Parathyroid adenoma (tissue), 2 donors: Measurements from ENCODE around the gene ARHGAP15.

Source experiments
- H2AFZ ChIP-seq: fragments of 300-600 bp; sonication (generic); one replicate; pipeline ENCODE4 v1.7.0; 2017; ENCODE audit warnings: antibody characterized with exemption, mild to moderate bottlenecking
- H3K27ac ChIP-seq: fragments of 300-600 bp; sonication (generic); one replicate; pipeline ENCODE4 v1.7.0; 2017
- H3K27me3 ChIP-seq: fragments of 300-600 bp; sonication (generic); one replicate; pipeline ENCODE4 v1.7.0; 2017; ENCODE audit warnings: low read length; ENCODE audit not compliant: control insufficient read depth, insufficient read depth
- H3K36me3 ChIP-seq: fragments of 300-600 bp; sonication (generic); one replicate; pipeline ENCODE4 v1.7.0; 2017; ENCODE audit warnings: low read length; ENCODE audit not compliant: control insufficient read depth, insufficient read depth
- H3K4me1 ChIP-seq: fragments of 300-600 bp; sonication (generic); one replicate; pipeline ENCODE4 v1.7.0; 2017; ENCODE audit warnings: control low read depth
- H3K4me2 ChIP-seq: fragments of 300-600 bp; sonication (generic); one replicate; pipeline ENCODE4 v1.7.0; 2017; ENCODE audit warnings: low read length
- H3K4me3 ChIP-seq: fragments of 300-600 bp; sonication (generic); one replicate; pipeline ENCODE4 v1.7.0; 2017; ENCODE audit warnings: low read depth, low read length
- H3K79me2 ChIP-seq: fragments of 300-600 bp; sonication (generic); one replicate; pipeline ENCODE4 v1.7.0; 2017; ENCODE audit warnings: control low read depth
- H3K9ac ChIP-seq: fragments of 300-600 bp; sonication (generic); one replicate; pipeline ENCODE4 v1.7.0; 2017; ENCODE audit warnings: mild to moderate bottlenecking
- H3K9me3 ChIP-seq: fragments of 300-600 bp; sonication (generic); one replicate; pipeline ENCODE4 v1.7.0; 2017; ENCODE audit warnings: low read length; ENCODE audit not compliant: control insufficient read depth
- TF ChIP-seq, protein P1 (sequence below): fragments of 300-600 bp; sonication (generic); IDR thresholded peaks from one replicate; pipeline ENCODE4 v1.7.0; 2017; ENCODE audit warnings: antibody characterized with exemption, mild to moderate bottlenecking
- donor health status: primary hyperparathyroidism.

ARHGAP15 gene

DNA sequence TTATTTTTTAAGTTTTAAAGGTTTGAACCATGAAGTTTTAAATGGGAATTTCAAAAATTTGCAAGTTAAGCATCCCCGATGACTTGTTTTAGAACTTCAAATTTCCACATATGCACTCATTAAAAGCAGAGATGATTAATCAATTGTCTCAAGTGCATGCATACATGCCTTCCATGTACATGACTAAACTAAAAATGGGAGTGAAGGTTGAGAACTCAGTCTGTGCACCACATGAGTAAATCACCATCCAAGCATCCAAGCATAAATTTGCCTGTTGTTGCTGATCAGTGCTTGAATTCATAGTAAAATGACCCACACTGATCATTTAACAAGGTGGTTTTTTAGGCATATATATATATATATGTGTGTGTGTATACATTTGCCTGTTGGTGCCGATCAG is 249.8 kb downstream of the ARHGAP15 start:
- H3K9me3 ChIP-seq: no peaks in the 10 kb centered on the region
- no peaks in the 10 kb centered on the region for H3K36me3 ChIP-seq
- H2AFZ ChIP-seq: no peak overlapping the region
- no peak overlapping the region for H3K4me3 ChIP-seq
- no peaks in the 10 kb centered on the region for H3K4me1 ChIP-seq
- H3K27ac ChIP-seq: no peak overlapping the region
- H3K27me3 ChIP-seq: no peaks in the 10 kb centered on the region
- TF ChIP-seq, protein P1, sequence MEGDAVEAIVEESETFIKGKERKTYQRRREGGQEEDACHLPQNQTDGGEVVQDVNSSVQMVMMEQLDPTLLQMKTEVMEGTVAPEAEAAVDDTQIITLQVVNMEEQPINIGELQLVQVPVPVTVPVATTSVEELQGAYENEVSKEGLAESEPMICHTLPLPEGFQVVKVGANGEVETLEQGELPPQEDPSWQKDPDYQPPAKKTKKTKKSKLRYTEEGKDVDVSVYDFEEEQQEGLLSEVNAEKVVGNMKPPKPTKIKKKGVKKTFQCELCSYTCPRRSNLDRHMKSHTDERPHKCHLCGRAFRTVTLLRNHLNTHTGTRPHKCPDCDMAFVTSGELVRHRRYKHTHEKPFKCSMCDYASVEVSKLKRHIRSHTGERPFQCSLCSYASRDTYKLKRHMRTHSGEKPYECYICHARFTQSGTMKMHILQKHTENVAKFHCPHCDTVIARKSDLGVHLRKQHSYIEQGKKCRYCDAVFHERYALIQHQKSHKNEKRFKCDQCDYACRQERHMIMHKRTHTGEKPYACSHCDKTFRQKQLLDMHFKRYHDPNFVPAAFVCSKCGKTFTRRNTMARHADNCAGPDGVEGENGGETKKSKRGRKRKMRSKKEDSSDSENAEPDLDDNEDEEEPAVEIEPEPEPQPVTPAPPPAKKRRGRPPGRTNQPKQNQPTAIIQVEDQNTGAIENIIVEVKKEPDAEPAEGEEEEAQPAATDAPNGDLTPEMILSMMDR: no peak
- no peaks in the 10 kb centered on the region for H3K79me2 ChIP-seq
- no peak overlapping the region for H3K4me2 ChIP-seq
- H3K9ac ChIP-seq: no peak overlapping the region

DNA sequence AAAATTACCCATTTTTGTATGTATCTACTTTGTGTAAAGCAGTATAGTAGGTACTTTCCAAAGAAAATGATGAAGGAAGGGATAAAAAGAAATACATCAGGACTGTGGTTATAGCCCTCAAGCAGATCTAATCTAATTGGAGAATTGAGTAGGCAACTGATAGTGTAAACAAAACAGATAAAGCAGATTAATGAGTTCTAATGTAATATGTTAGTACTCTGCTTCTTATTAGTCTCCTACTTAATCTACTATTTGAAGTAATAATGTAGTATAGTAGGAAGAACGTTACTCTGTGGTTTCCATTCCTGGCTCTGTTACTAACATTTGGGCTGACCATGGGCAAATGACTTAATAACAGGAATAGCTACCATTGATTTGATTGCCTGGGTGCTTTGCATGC is 250.7 kb downstream of the ARHGAP15 start:
- Histone ChIP-seq H3K79me2 (no peaks in the 10 kb centered on the region), H3K4me3 (no peak overlapping the region), H2AFZ (no peak overlapping the region), H3K36me3 (no peaks in the 10 kb centered on the region), H3K9ac (no peak overlapping the region), H3K27me3 (no peaks in the 10 kb centered on the region), H3K27ac (no peak overlapping the region), H3K4me2 (no peak overlapping the region), H3K9me3 (no peaks in the 10 kb centered on the region), H3K4me1 (no peaks in the 10 kb centered on the region)
- TF ChIP-seq, protein P1: no peak

DNA sequence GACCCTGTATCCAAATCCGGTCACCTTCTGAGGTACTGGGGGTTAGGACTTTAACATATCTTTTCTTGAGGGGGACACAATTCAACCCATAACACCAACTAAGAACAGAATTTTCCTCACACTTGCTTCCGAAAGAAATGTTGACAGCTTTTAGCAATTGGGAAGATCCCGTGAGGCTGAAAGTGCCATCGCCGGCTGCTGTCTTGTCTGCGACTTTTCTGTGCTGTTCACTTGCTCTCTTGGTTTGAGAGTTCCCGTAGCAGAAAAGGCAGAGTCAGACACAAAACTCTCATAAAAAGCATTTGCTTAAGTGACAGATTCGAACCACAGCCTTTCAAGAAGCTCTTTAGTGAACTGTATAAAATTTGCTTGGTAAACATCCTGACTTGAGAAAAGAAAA is 253.4 kb downstream of the ARHGAP15 start:
- no peaks in the 10 kb centered on the region for H3K79me2 ChIP-seq
- no peaks in the 10 kb centered on the region for H3K9me3 ChIP-seq
- no peak overlapping the region for H3K4me3 ChIP-seq
- H3K9ac ChIP-seq: no peak overlapping the region
- H3K4me2 ChIP-seq: no peak overlapping the region
- TF ChIP-seq, protein P1: no peak
- no peaks in the 10 kb centered on the region for H3K27me3 ChIP-seq
- no peaks in the 10 kb centered on the region for H3K4me1 ChIP-seq
- H3K36me3 ChIP-seq: no peaks in the 10 kb centered on the region
- no peak overlapping the region for H2AFZ ChIP-seq
- no peak overlapping the region for H3K27ac ChIP-seq

DNA sequence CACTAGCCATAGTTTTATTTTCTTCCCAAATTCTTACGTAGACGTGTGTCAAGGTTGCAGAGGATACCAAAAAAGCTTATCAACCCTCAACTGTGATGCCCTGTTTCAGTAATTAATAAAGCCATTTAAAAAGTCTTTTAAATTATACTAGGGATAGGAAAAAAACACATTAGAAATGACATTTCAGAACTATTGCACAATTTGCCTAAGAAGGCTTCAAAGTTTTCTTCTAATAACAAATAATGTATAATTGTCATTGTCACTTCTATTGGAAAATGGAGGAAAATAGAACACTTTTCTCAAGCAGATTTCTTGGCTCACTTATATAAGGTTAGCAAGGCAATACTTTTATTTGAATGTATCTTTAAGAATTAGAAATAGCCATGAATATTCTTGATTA is 253.8 kb downstream of the ARHGAP15 start:
- no peaks in the 10 kb centered on the region for H3K27me3 ChIP-seq
- no peak overlapping the region for H3K4me3 ChIP-seq
- TF ChIP-seq, protein P1: no peak
- no peaks in the 10 kb centered on the region for H3K4me1 ChIP-seq
- no peak overlapping the region for H3K27ac ChIP-seq
- H3K9ac ChIP-seq: no peak overlapping the region
- no peak overlapping the region for H2AFZ ChIP-seq
- H3K4me2 ChIP-seq: no peak overlapping the region
- H3K79me2 ChIP-seq: no peaks in the 10 kb centered on the region
- no peaks in the 10 kb centered on the region for H3K9me3 ChIP-seq
- no peaks in the 10 kb centered on the region for H3K36me3 ChIP-seq

DNA sequence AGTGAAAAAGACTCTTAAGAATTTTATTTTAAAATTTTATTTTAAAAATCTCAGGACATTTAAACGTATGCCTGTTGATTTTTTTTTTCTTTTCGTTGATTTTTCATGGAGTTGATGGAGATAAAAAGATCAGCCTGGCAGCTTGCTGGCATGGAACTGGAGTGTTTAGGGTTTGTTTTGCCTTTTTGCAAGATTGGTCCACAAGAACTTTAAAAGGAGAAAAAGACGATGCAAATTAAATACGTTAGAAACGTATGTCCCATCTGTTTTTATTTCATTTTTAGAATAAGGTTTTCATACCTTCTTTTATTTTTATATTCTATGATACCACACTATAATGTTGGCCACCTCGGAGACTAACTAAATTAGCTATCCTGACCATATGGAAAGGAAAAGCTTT is 254.9 kb downstream of the ARHGAP15 start:
- Histone ChIP-seq H3K36me3 (no peaks in the 10 kb centered on the region), H3K9ac (no peak overlapping the region), H3K4me2 (no peak overlapping the region), H3K4me3 (no peak overlapping the region), H3K27ac (no peak overlapping the region), H3K4me1 (no peaks in the 10 kb centered on the region), H3K9me3 (no peaks in the 10 kb centered on the region), H2AFZ (no peak overlapping the region), H3K79me2 (no peaks in the 10 kb centered on the region), H3K27me3 (no peaks in the 10 kb centered on the region)
- TF ChIP-seq, protein P1: no peak
